HepG2 (cell line): ENCODE measurements around the gene KRT77. TPM values are rescaled to one million over a fixed set of nuclear protein-coding genes. Genes with fewer than 3 reads are reported as not detected.

Experiments used
- ATAC-seq: fragments of 200-7000 bp; cut with Tn5 transposase; 3 replicates; pipeline ENCODE4 v1.9.1; 2020; ENCODE audit warnings: mild to moderate bottlenecking, moderate library complexity
- BruUV-seq: library from RNA; stranded (reverse); fragments of 400-500 nt; replicated peaks from 2 replicates; lab custom pipeline; 2021; lab: Mats Ljungman, UMichigan
- CTCF ChIA-PET: fragments of 300-600 bp; formaldehyde crosslinking; extraction: SDS; loops from one replicate; lab custom pipeline; 2021; ENCODE audit warnings: low total read pairs, inconsistent platforms, low intra/inter-chr PET ratio; lab: Yijun Ruan, JAX
- POLR2A ChIA-PET: fragments of 350-600 bp; sonication (Branson Sonifier 250); formaldehyde crosslinking; loops from one replicate; lab custom pipeline; 2020; ENCODE audit warnings: antibody characterized with exemption, inconsistent platforms; lab: Yijun Ruan, JAX
- DNase-seq: peaks from one replicate; pipeline ENCODE4 v3.0.0-alpha.2; 2015; ENCODE audit warnings: low spot score
- FAIRE-seq: peaks from 3 replicates; lab custom pipeline; 2011; peaks lifted over from hg19 to GRCh38; lab: Jason Lieb, UNC
- H2AFZ ChIP-seq: one replicate; pipeline ENCODE4 v1.6.1; 2011; ENCODE audit warnings: low read length, inconsistent platforms
- H3K27ac ChIP-seq: fragments of 300-600 bp; 3 replicates; pipeline ENCODE4 v1.8.0; 2011; ENCODE audit warnings: mixed run types, mild to moderate bottlenecking, mixed read lengths, low read length, inconsistent platforms; ENCODE audit not compliant: insufficient read depth; ENCODE audit errors: extremely low read length
- H3K27me3 ChIP-seq, 2 experiments: fragments of 200-600 bp in 1 of 2; 2 replicates in 1 of 2; 3 replicates in 1 of 2; pipeline versions ENCODE4 v1.6.0 to v1.8.0; 2011; ENCODE audit warnings: low read length in 2 of 2, mild to moderate bottlenecking in 2 of 2, moderate library complexity in 2 of 2, inconsistent platforms in 1 of 2; ENCODE audit not compliant: insufficient read depth in 2 of 2, control insufficient read depth in 1 of 2
- H3K36me3 ChIP-seq, 2 experiments: fragments of 200-600 bp in 1 of 2; replicated peaks in 1 of 2; 2 replicates in 1 of 2; 3 replicates in 1 of 2; pipeline versions ENCODE4 v1.5.1 to v1.8.0; 2011; ENCODE audit warnings: low read length in 2 of 2, inconsistent platforms in 1 of 2; ENCODE audit not compliant: insufficient read depth in 2 of 2, control insufficient read depth in 1 of 2
- H3K4me1 ChIP-seq: 2 replicates; pipeline ENCODE4 v1.5.1; 2012; ENCODE audit warnings: low read length, inconsistent platforms; ENCODE audit not compliant: insufficient read depth
- H3K4me2 ChIP-seq: 2 replicates; pipeline ENCODE4 v1.6.0; 2011; ENCODE audit warnings: low read depth, low read length, inconsistent platforms
- H3K4me3 ChIP-seq, 3 experiments: fragments of 200-600 bp in 1 of 3; sonication (generic), shearing (Covaris generic) in 1 of 3; replicated peaks in 1 of 3; 2 replicates each; pipeline ENCODE4 v1.5.1; 2011 to 2016; ENCODE audit warnings: low read length in 3 of 3, inconsistent platforms in 2 of 3, low read depth in 2 of 3, mild to moderate bottlenecking in 2 of 3, control low read depth in 1 of 3, mixed read lengths in 1 of 3; ENCODE audit not compliant: insufficient read depth in 1 of 3
- H3K79me2 ChIP-seq: one replicate; pipeline ENCODE4 v1.6.1; 2011; ENCODE audit warnings: low read length, inconsistent platforms; ENCODE audit not compliant: insufficient read depth
- H3K9ac ChIP-seq: 2 replicates; pipeline ENCODE4 v1.6.0; 2011; ENCODE audit warnings: mild to moderate bottlenecking, low read depth, low read length, inconsistent platforms; ENCODE audit not compliant: insufficient read depth
- H3K9me3 ChIP-seq: 2 replicates; pipeline ENCODE4 v1.5.1; 2012; ENCODE audit warnings: mild to moderate bottlenecking, low read length
- H4K20me1 ChIP-seq: 2 replicates; pipeline ENCODE4 v1.6.0; 2011; ENCODE audit warnings: inconsistent platforms, mild to moderate bottlenecking, low read length, moderate library complexity; ENCODE audit not compliant: insufficient read depth
- ESRRA ChIP-seq: sonication (generic); formaldehyde crosslinking; IDR thresholded peaks from 2 replicates; pipeline ENCODE4 v1.5.1; 2020; ENCODE audit warnings: mild to moderate bottlenecking, low read depth, missing genetic modification reagents
- FOXC1 ChIP-seq: sonication (generic); formaldehyde crosslinking; IDR thresholded peaks from 2 replicates; pipeline ENCODE4 v1.8.0; 2022; ENCODE audit warnings: mild to moderate bottlenecking, missing genetic modification reagents, borderline replicate concordance
- GATA4 ChIP-seq: sonication (generic); IDR thresholded peaks from 2 replicates; pipeline ENCODE4 v1.6.1; 2016; ENCODE audit warnings: antibody characterized with exemption, low read depth, borderline replicate concordance
- NBN ChIP-seq: fragments of 450-650 bp; conservative IDR thresholded peaks from 2 replicates; pipeline ENCODE4 v1.6.1; 2017
- NCOA2 ChIP-seq: sonication (generic); formaldehyde crosslinking; IDR thresholded peaks from 2 replicates; pipeline ENCODE4 v1.8.0; 2022; ENCODE audit warnings: inconsistent platforms
- PHF8 ChIP-seq: sonication (generic); formaldehyde crosslinking; IDR thresholded peaks from 2 replicates; pipeline ENCODE4 v1.5.0; 2020; ENCODE audit warnings: missing genetic modification reagents
- ZNF501 ChIP-seq: sonication (generic); formaldehyde crosslinking; IDR thresholded peaks from 2 replicates; pipeline ENCODE4 v1.5.1; 2020; ENCODE audit warnings: mild to moderate bottlenecking, moderate library complexity, missing genetic modification reagents
- ZNF556 ChIP-seq: sonication (generic); formaldehyde crosslinking; IDR thresholded peaks from 2 replicates; pipeline ENCODE4 v1.4.0; 2020; ENCODE audit warnings: mild to moderate bottlenecking, missing genetic modification reagents, borderline replicate concordance
- ZNF674 ChIP-seq: sonication (generic); formaldehyde crosslinking; IDR thresholded peaks from 2 replicates; pipeline ENCODE4 v1.5.0; 2020; ENCODE audit warnings: low read depth, mild to moderate bottlenecking, missing genetic modification reagents
- ZNF790 ChIP-seq: sonication (generic); formaldehyde crosslinking; IDR thresholded peaks from 2 replicates; pipeline ENCODE4 v1.8.0; 2022; ENCODE audit warnings: missing genetic modification reagents, mild to moderate bottlenecking, borderline replicate concordance
- WGBS: methylation state at CpG from one replicate; pipeline ENCODE4 v1.1.6; 2017; ENCODE audit warnings: low lambda C conversion rate; 5-methylcytosine and 5-hydroxymethylcytosine counted together
- in situ Hi-C: cut with HindIII; loops from 2 replicates; pipeline ENCODE4 v1.10.0; 2017; ENCODE audit warnings: low pct_unique_long_range_greater_than_20kb; ENCODE audit not compliant: extremely low pct_ligation_motif_present
- intact Hi-C: fragments of 100-400 bp; cut with micrococcal nuclease; formaldehyde crosslinking; loops from one replicate; pipeline ENCODE4 v1.10.0; 2022; ENCODE audit not compliant: unreplicated experiment
- polyA plus RNA-seq, 8 experiments: library from polyadenylated mRNA; depleted of rRNA in 3 of 8; stranded (reverse) in 7 of 8; unstranded in 1 of 8; fragments of >200 nt; fragmentation: Illumina TruSeq in 4 of 8; extraction: Trizol in 4 of 8; gene quantifications; 2 replicates each; pipeline versions ENCODE4 v1.2.1 to v1.2.3, GENCODE V29; 2011 to 2016; ENCODE audit warnings: low read depth in 4 of 8, missing spikeins in 1 of 8, mixed read lengths in 1 of 8; ENCODE audit not compliant: insufficient read depth in 1 of 8
- total RNA-seq, 5 experiments: library from RNA; depleted of rRNA; stranded (reverse); fragments of >200 nt; fragmentation: Illumina TruSeq; extraction: Trizol; gene quantifications; 2 replicates each; pipeline ENCODE4 v1.2.3, GENCODE V29; 2016; ENCODE audit warnings: low read depth in 1 of 5
- TF ChIP-seq, protein P1 (sequence below): sonication (generic); formaldehyde crosslinking; IDR thresholded peaks from 2 replicates; pipeline ENCODE4 v1.8.1; 2023; ENCODE audit warnings: missing genetic modification reagents, mild to moderate bottlenecking, borderline replicate concordance
- TF ChIP-seq, protein P2 (sequence below): sonication (generic); formaldehyde crosslinking; IDR thresholded peaks from 2 replicates; pipeline ENCODE4 v1.4.0; 2020; ENCODE audit warnings: mild to moderate bottlenecking, missing genetic modification reagents
- TF ChIP-seq, protein P3 (sequence below): sonication (generic); formaldehyde crosslinking; IDR thresholded peaks from one replicate; pipeline ENCODE4 v1.5.1; 2020; ENCODE audit warnings: mild to moderate bottlenecking, missing genetic modification reagents; ENCODE audit errors: not compliant biosample characterization

KRT77 gene
- total and polyA plus RNA-seq, 2 of the 13 experiments (the other 11 are each of a cell fraction or from before 2014, with no cell fraction given) = not detected

DNA sequence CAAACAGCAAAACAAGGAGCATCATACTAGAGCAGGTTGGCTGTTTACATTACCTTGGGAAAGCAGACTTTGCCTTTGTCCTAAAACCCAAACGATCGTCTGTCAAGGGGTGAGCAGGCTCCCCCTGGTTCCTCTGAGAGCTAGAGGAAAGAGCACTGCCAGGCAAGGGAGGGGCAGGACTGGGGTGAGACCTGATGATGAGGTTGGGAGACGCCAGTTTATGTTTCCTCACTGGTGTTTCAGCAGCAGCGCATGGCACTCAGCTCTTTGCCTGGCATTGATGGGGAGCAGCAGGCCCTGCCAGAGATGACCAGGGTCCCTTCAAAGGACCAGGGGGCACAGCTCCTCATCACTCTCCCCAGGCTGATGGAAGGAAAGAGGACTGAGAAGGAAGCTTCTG is 43.4 kb downstream of the KRT77 start (continued):
- no peak for TF ChIP-seq ZNF674 (CRISPR knock-in tag)
- no peak for TF ChIP-seq PHF8 (CRISPR knock-in tag)
- TF ChIP-seq ZNF501 (CRISPR knock-in tag) = no peak
- TF ChIP-seq, protein P1, sequence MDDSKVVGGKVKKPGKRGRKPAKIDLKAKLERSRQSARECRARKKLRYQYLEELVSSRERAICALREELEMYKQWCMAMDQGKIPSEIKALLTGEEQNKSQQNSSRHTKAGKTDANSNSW (CRISPR knock-in tag) = no peak
- TF ChIP-seq ESRRA (CRISPR knock-in tag) = no peak
- no peak for TF ChIP-seq GATA4
- TF ChIP-seq ZNF790 (CRISPR knock-in tag) = no peak
- no peak for TF ChIP-seq ZNF556

DNA sequence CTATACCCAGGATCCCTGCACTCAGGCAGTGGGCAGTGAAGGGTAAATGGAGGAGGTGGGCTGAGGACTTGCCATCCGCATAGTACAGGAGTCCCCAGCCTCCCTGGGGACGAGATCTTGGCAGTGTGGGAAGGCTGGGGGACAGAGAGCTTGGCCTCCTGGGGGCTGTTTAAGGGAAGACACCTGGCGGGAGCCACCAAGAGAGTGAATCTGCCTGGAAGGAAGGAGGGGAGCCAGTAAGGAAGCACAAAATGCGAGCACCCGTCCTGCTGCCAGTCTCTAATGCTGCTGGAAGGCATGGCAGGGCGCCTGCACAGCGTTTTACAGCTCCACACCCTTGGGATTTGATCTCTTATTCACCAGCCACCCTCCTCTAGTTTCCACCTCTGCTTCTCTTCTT is 43.9 kb downstream of the KRT77 start:
- H3K27me3 ChIP-seq = peaks cover 3 to 34% of the 10 kb centered on the region in 2 experiments; a peak in 4 of 5 replicates
- CTCF ChIA-PET = no interaction called here
- 3% methylated on average over 5 of the region's 7 CpGs for WGBS
- TF ChIP-seq, protein P2, sequence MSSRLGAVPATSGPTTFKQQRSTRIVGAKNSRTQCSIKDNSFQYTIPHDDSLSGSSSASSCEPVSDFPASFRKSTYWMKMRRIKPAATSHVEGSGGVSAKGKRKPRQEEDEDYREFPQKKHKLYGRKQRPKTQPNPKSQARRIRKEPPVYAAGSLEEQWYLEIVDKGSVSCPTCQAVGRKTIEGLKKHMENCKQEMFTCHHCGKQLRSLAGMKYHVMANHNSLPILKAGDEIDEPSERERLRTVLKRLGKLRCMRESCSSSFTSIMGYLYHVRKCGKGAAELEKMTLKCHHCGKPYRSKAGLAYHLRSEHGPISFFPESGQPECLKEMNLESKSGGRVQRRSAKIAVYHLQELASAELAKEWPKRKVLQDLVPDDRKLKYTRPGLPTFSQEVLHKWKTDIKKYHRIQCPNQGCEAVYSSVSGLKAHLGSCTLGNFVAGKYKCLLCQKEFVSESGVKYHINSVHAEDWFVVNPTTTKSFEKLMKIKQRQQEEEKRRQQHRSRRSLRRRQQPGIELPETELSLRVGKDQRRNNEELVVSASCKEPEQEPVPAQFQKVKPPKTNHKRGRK = no peak
- TF ChIP-seq NBN (no peak), NCOA2 (CRISPR knock-in tag) (no peak), FOXC1 (CRISPR knock-in tag) (no peak)
- TF ChIP-seq, protein P3, sequence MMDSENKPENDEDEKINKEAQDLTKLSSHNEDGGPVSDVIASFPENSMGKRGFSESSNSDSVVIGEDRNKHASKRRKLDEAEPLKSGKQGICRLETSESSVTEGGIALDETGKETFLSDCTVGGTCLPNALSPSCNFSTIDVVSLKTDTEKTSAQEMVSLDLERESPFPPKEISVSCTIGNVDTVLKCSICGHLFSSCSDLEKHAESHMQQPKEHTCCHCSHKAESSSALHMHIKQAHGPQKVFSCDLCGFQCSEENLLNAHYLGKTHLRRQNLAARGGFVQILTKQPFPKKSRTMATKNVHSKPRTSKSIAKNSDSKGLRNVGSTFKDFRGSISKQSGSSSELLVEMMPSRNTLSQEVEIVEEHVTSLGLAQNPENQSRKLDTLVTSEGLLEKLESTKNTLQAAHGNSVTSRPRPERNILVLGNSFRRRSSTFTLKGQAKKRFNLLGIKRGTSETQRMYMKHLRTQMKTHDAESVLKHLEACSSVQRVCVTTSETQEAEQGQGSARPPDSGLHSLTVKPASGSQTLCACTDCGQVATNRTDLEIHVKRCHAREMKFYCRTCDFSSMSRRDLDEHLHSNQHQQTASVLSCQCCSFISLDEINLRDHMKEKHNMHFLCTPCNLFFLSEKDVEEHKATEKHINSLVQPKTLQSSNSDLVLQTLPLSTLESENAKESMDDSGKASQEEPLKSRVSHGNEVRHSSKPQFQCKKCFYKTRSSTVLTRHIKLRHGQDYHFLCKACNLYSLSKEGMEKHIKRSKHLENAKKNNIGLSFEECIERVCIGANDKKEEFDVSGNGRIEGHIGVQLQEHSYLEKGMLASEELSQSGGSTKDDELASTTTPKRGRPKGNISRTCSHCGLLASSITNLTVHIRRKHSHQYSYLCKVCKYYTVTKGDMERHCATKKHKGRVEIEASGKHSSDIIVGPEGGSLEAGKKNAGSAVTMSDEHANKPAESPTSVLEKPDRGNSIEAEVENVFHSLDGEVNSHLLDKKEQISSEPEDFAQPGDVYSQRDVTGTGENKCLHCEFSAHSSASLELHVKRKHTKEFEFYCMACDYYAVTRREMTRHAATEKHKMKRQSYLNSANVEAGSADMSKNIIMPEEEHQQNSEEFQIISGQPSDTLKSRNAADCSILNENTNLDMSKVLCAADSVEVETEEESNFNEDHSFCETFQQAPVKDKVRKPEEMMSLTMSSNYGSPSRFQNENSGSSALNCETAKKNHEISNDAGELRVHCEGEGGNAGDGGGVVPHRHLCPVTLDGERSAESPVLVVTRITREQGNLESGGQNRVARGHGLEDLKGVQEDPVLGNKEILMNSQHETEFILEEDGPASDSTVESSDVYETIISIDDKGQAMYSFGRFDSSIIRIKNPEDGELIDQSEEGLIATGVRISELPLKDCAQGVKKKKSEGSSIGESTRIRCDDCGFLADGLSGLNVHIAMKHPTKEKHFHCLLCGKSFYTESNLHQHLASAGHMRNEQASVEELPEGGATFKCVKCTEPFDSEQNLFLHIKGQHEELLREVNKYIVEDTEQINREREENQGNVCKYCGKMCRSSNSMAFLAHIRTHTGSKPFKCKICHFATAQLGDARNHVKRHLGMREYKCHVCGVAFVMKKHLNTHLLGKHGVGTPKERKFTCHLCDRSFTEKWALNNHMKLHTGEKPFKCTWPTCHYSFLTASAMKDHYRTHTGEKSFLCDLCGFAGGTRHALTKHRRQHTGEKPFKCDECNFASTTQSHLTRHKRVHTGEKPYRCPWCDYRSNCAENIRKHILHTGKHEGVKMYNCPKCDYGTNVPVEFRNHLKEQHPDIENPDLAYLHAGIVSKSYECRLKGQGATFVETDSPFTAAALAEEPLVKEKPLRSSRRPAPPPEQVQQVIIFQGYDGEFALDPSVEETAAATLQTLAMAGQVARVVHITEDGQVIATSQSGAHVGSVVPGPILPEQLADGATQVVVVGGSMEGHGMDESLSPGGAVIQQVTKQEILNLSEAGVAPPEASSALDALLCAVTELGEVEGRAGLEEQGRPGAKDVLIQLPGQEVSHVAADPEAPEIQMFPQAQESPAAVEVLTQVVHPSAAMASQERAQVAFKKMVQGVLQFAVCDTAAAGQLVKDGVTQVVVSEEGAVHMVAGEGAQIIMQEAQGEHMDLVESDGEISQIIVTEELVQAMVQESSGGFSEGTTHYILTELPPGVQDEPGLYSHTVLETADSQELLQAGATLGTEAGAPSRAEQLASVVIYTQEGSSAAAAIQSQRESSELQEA = no peak

More for the DNA sequence above, 43.9 kb downstream of the KRT77 start:
- Histone ChIP-seq H3K36me3 (no peaks in the 10 kb centered on the region), H3K9ac (no peak overlapping the region), H3K27ac (no peak overlapping the region), H3K4me3 (no peak overlapping the region), H3K4me2 (no peak overlapping the region), H4K20me1 (no peaks in the 10 kb centered on the region), H3K9me3 (no peaks in the 10 kb centered on the region), H2AFZ (no peak overlapping the region), H3K4me1 (no peaks in the 10 kb centered on the region), H3K79me2 (no peaks in the 10 kb centered on the region)
- DNase-seq = no peak
- no TSS peak for BruUV-seq
- intact Hi-C loops = no loop called here
- in situ Hi-C loops = no loop called here
- FAIRE-seq = no peak
- ATAC-seq = no peak
- POLR2A ChIA-PET = no interaction called here
